Epithelial cell of esophagus (primary cell): ENCODE results near the gene UBA52.

Experiments used
- DNase-seq: peaks from one replicate; pipeline ENCODE4 v3.0.0; 2010; ENCODE audit warnings: low read depth
- H3K4me3 ChIP-seq: 2 replicates; pipeline ENCODE4 v1.5.1; 2011; ENCODE audit warnings: mild to moderate bottlenecking, low read length, control low read depth
- TF ChIP-seq, protein P1 (sequence below): IDR thresholded peaks from 2 replicates; pipeline ENCODE4 v1.5.1; 2011; ENCODE audit warnings: low read depth, mild to moderate bottlenecking, low read length, control low read depth, inconsistent platforms; ENCODE audit not compliant: insufficient read depth; ENCODE audit errors: missing control alignments

UBA52 gene

DNA sequence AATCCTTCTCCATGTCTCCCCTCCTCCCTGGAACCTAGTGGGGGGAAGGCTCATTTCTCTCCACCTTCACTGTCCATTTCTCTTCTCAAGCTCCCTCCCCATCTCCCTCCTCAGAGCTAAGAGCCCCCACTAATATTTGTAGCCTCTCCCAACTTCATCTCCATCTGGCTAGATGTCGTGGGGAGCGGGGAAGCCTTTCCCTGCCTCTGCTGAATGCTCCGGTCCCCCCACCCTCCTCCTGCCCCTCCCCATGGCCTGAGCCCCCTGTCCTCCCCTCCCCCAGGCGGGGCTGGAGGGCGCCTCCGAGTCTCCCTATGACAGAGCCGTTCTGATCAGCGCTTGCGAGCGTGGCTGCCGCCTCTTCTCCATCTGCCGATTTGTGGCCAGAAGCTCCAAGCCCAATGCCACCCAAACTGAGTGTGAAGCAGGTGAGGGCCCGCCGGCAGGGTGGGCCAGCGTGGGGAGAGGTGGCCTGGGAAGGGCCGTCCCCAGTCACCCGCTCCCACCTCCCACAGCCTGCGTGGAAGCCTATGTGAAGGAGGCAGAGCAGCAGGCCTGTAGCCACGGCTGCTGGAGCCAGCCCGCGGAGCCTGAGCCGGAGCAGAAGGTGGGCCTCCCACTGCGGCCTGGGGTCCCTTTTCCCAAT, 42.1 kb downstream of the UBA52 start:
- TF ChIP-seq, protein P1, sequence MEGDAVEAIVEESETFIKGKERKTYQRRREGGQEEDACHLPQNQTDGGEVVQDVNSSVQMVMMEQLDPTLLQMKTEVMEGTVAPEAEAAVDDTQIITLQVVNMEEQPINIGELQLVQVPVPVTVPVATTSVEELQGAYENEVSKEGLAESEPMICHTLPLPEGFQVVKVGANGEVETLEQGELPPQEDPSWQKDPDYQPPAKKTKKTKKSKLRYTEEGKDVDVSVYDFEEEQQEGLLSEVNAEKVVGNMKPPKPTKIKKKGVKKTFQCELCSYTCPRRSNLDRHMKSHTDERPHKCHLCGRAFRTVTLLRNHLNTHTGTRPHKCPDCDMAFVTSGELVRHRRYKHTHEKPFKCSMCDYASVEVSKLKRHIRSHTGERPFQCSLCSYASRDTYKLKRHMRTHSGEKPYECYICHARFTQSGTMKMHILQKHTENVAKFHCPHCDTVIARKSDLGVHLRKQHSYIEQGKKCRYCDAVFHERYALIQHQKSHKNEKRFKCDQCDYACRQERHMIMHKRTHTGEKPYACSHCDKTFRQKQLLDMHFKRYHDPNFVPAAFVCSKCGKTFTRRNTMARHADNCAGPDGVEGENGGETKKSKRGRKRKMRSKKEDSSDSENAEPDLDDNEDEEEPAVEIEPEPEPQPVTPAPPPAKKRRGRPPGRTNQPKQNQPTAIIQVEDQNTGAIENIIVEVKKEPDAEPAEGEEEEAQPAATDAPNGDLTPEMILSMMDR = no peak
- H3K4me3 ChIP-seq = no peak overlapping the region
- DNase-seq = no peak

DNA sequence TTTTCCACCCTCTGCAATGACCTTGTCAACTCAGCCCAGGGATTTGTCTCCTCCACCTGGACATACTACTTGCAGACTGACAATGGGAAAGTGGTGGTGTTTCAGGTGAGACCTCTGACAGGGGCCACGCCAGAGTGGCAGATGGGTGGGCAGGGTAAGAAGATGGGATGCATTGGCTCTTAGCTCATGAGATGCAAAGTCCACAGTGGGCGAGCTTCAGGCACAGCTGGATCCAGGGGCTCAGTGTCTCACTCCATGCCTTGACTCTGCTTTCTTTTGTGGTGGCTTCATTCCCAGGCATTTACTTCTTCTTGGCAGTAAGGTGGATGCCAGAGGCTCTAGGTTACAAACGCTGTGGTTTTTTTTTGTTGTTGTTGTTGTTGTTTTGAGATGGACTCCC, 44.4 kb downstream of the UBA52 start:
- H3K4me3 ChIP-seq = no peak overlapping the region
- TF ChIP-seq, protein P1 = no peak
- DNase-seq = no peak

DNA sequence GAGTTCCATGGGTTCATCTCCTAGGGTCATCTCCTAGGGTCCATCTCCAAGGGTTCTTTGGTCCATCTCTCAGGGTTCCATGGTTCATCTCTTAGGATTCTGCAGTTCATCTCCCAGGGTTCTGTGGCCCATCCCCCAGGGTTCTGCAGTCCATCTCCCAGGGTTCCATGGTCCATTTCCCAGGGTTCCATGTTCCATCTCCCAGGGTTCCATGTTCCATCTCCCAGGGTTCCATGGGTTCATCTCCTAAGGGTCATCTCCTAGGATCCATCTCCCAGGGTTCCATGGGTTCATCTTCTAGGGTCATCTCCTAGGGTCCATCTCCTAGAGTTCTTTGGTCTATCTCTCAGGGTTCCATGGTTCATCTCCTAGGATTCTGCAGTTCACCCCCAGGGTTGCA, 45.9 kb downstream of the UBA52 start:
- no peak for DNase-seq
- TF ChIP-seq, protein P1 = no peak
- H3K4me3 ChIP-seq = no peak overlapping the region

DNA sequence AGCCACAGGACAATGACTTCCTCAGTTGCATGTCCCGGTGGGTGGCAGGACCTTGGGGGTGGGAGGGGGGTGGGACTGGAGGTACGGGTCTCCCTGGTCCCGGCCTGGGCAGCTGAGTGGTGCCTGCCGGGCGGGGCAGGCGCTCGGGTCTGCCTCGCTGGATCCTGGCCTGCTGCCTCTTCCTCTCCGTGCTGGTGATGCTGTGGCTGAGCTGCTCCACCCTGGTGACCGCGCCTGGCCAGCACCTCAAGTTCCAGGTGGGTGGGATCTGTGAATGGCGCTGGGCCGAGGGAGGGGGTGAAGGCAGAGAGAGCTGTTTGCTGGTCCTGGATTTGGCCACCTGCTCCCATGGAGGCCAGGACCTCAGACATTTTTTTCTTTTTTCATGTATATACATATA, 46.6 kb downstream of the UBA52 start:
- TF ChIP-seq, protein P1 = no peak
- DNase-seq = no peak
- no peak overlapping the region for H3K4me3 ChIP-seq

DNA sequence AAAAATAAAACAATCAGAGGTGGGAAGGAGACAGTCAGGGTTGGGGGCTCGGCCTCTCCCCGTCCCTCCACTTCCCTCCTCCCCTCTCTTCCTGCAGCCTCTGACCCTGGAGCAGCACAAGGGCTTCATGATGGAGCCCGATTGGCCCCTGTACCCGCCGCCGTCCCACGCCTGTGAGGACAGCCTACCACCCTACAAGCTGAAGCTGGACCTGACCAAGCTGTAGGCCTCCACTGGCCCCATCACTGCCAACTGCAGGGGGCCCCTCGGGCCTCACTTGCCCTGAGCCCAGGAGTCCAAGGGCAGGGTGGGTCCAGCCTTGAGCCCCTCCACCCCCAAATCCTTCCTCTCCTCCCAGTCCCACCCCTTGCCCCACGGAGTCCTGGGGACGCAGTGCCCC, 48.7 kb downstream of the UBA52 start:
- DNase-seq = no peak
- TF ChIP-seq, protein P1 = no peak

DNA sequence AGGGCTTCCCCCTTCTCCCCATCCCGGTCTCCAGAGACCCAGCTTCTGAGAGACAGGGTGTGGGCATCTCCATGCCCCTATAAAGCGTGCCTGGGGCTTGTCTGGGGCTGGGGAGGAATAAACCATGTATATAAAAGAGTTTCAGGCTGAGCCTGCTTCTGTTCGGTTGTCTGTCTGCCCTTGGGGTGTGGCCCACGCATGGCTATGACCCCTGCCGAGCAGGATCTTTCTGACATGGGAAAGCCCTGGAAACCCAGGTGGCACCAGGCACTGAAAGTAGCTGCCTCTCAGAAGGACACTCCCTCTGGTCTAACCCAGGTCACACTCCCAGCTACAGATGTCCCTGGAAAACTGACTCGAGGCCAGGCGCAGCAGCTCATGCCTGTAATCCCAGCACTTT, 49.2 kb downstream of the UBA52 start:
- no peak for DNase-seq
- TF ChIP-seq, protein P1 = no peak

More for the DNA sequence above, 48.7 kb downstream of the UBA52 start:
- H3K4me3 ChIP-seq = no peak overlapping the region

DNA sequence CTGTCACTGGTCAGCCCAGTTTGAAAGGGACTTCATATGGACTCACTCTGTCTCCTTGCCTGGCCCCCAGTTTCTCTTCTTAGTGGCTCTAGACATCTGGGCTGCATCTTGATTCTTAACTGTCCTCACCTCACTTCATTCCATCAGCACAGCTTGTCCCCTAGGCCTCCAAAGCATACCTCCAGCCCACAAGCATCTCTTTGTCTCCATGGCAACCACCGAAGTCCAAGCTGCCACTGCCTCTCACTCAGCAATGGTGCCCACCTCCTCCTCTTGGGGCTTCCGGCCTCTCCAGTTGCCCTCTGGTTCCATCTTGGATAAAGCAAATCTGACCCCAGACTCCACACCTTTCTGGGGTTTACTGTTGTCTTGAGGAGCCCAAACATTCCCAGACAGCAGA, 55.2 kb downstream of the UBA52 start:
- no peak for DNase-seq
- TF ChIP-seq, protein P1 = no peak
- no peak overlapping the region for H3K4me3 ChIP-seq

More for the DNA sequence above, 49.2 kb downstream of the UBA52 start:
- H3K4me3 ChIP-seq = no peak overlapping the region
